KMS-11 (cell line): ENCODE data around the gene COX18.

ENCODE experiments used
- H2AFZ ChIP-seq: fragments of 200-600 bp; sonication (generic); 2 replicates; pipeline ENCODE4 v1.6.1; 2016; ENCODE audit warnings: antibody characterized with exemption, mixed run types, low read depth
- H3K27ac ChIP-seq: fragments of 200-600 bp; sonication (generic); 2 replicates; pipeline ENCODE4 v1.6.1; 2016; ENCODE audit warnings: mild to moderate bottlenecking, mixed run types
- H3K27me3 ChIP-seq: fragments of 200-600 bp; sonication (generic); 2 replicates; pipeline ENCODE4 v1.6.1; 2017; ENCODE audit warnings: mild to moderate bottlenecking, low read depth, mixed run types, moderate library complexity; ENCODE audit not compliant: insufficient read depth
- H3K36me3 ChIP-seq: fragments of 200-600 bp; sonication (generic); 2 replicates; pipeline ENCODE4 v1.6.1; 2017; ENCODE audit warnings: mild to moderate bottlenecking, mixed run types; ENCODE audit not compliant: insufficient read depth
- H3K4me1 ChIP-seq: fragments of 200-600 bp; sonication (generic); 2 replicates; pipeline ENCODE4 v1.6.1; 2016; ENCODE audit warnings: mild to moderate bottlenecking, low read depth, mixed run types; ENCODE audit not compliant: poor library complexity, severe bottlenecking
- H3K4me2 ChIP-seq: fragments of 200-600 bp; sonication (generic); 2 replicates; pipeline ENCODE4 v1.7.0; 2016; ENCODE audit warnings: mild to moderate bottlenecking, mixed run types
- H3K4me3 ChIP-seq: fragments of 200-600 bp; sonication (generic); IDR thresholded peaks from 2 replicates; pipeline ENCODE4 v1.6.1; 2017; ENCODE audit warnings: low read depth, low read length, mixed read lengths; ENCODE audit not compliant: insufficient read depth
- H3K79me2 ChIP-seq: fragments of 200-600 bp; sonication (generic); 2 replicates; pipeline ENCODE4 v1.6.1; 2016; ENCODE audit warnings: low read depth, mixed run types; ENCODE audit not compliant: insufficient read depth
- H3K9ac ChIP-seq: fragments of 200-600 bp; sonication (generic); 2 replicates; pipeline ENCODE4 v1.6.1; 2016; ENCODE audit warnings: mild to moderate bottlenecking, mixed run types
- H4K20me1 ChIP-seq: fragments of 200-600 bp; sonication (generic); 2 replicates; pipeline ENCODE4 v1.6.1; 2016; ENCODE audit warnings: mild to moderate bottlenecking, mixed run types; ENCODE audit not compliant: insufficient read depth
- CTCF ChIP-seq: fragments of 200-600 bp; sonication (generic); conservative IDR thresholded peaks from 2 replicates; pipeline ENCODE4 v1.6.1; 2017; ENCODE audit warnings: low read depth, mild to moderate bottlenecking, antibody characterized with exemption, low read length, moderate library complexity, mixed read lengths

The COX18 gene

GRCh38 chr4:73090738-73091137, 21.2 kb upstream of the COX18 start:
- H3K4me1 ChIP-seq: peaks cover 15% of the 10 kb centered on the region
- 0 out of 2 replicates have a peak, but pooled peaks cover 3% of the 10 kb centered on the region for H3K36me3 ChIP-seq
- TF ChIP-seq CTCF: no peak
- H3K27ac ChIP-seq: no peak overlapping the region
- H3K4me3 ChIP-seq: no peak overlapping the region
- H4K20me1 ChIP-seq: no peaks in the 10 kb centered on the region
- H3K4me2 ChIP-seq: no peak overlapping the region
- no peaks in the 10 kb centered on the region; the same call in 1 of the 2 replicates for H3K79me2 ChIP-seq
- H3K9ac ChIP-seq: no peak overlapping the region
- no peak overlapping the region for H2AFZ ChIP-seq
- no peaks in the 10 kb centered on the region for H3K27me3 ChIP-seq

GRCh38 chr4:73087871-73088270, 18.4 kb upstream of the COX18 start:
- Histone ChIP-seq H3K27me3 (no peaks in the 10 kb centered on the region), H3K4me2 (no peak overlapping the region), H2AFZ (no peak overlapping the region), H3K79me2 (peaks cover 13% of the 10 kb centered on the region; the same call in 1 of the 2 replicates), H3K36me3 (peaks cover 3% of the 10 kb centered on the region; the same call in 1 of the 2 replicates), H3K4me1 (peaks cover 32% of the 10 kb centered on the region), H3K4me3 (no peak overlapping the region), H3K9ac (no peak overlapping the region), H3K27ac (no peak overlapping the region), H4K20me1 (no peaks in the 10 kb centered on the region)
- TF ChIP-seq CTCF: no peak

GRCh38 chr4:73086095-73086868, 16.8 kb upstream of the COX18 start:
- Histone ChIP-seq H3K36me3 (no peaks in the 10 kb centered on the region; the same call in 1 of the 2 replicates), H3K9ac (peak overlapping the region; percentile 1; the same call in 1 of the 2 replicates), H2AFZ (no peak overlapping the region), H3K79me2 (peaks cover 13% of the 10 kb centered on the region; the same call in 1 of the 2 replicates), H3K4me3 (no peak overlapping the region), H3K4me1 (peaks cover 48% of the 10 kb centered on the region), H4K20me1 (no peaks in the 10 kb centered on the region), H3K27ac (peak overlapping the region; percentile 15), H3K4me2 (peak overlapping the region; percentile 44), H3K27me3 (no peaks in the 10 kb centered on the region)
- TF ChIP-seq CTCF: no peak

GRCh38 chr4:73080789-73081188, 11.3 kb upstream of the COX18 start:
- Histone ChIP-seq H3K9ac (no peak overlapping the region), H3K27ac (no peak overlapping the region), H3K27me3 (no peaks in the 10 kb centered on the region), H3K36me3 (no peaks in the 10 kb centered on the region; the same call in 1 of the 2 replicates), H3K4me3 (no peak overlapping the region), H3K4me1 (peaks cover 54% of the 10 kb centered on the region), H4K20me1 (no peaks in the 10 kb centered on the region), H3K4me2 (no peak overlapping the region), H3K79me2 (peaks cover 13% of the 10 kb centered on the region; the same call in 1 of the 2 replicates), H2AFZ (no peak overlapping the region)
- TF ChIP-seq CTCF: no peak
